H1 (cell line): Measurements from ENCODE around the gene ARHGAP18. TPM values are rescaled to one million over a fixed set of nuclear protein-coding genes. Genes with fewer than 3 reads are reported as not detected.

Experiments used
- CTCF ChIA-PET: fragments of 300-600 bp; sonication (Branson Sonifier 250); formaldehyde crosslinking; loops from one replicate; lab custom pipeline; 2021; ENCODE audit not compliant: partially characterized antibody; lab: Charles Lee
- POLR2A ChIA-PET: fragments of 300-600 bp; sonication (Branson Sonifier 250); formaldehyde crosslinking; loops from one replicate; lab custom pipeline; 2021; ENCODE audit warnings: inconsistent platforms; ENCODE audit not compliant: partially characterized antibody; lab: Charles Lee
- DNase-seq, 2 experiments: peaks; one replicate each; pipeline versions ENCODE4 v3.0.0 to v3.0.0-alpha.2; 2010 to 2022; ENCODE audit warnings: low spot score in 2 of 2, low read depth in 1 of 2, mixed read lengths in 1 of 2
- FAIRE-seq: peaks from 2 replicates; lab custom pipeline; 2011; peaks lifted over from hg19 to GRCh38; lab: Jason Lieb, UNC
- H2AFZ ChIP-seq: 2 replicates; pipeline ENCODE4 v1.8.1; 2012; ENCODE audit warnings: low read length, inconsistent platforms
- H2AK5ac ChIP-seq: 2 replicates; pipeline ENCODE4 v1.6.1; 2013; ENCODE audit warnings: low read depth, low read length
- H2BK120ac ChIP-seq: replicated peaks from 2 replicates; pipeline ENCODE3; 2013; ENCODE audit warnings: low read depth, low read length, inconsistent platforms
- H2BK12ac ChIP-seq: 2 replicates; pipeline ENCODE4 v1.6.1; 2013; ENCODE audit warnings: low read depth, low read length
- H2BK15ac ChIP-seq: 2 replicates; pipeline ENCODE4 v1.6.1; 2013; ENCODE audit warnings: low read length
- H2BK20ac ChIP-seq: 2 replicates; pipeline ENCODE4 v1.6.1; 2013; ENCODE audit warnings: low read length
- H2BK5ac ChIP-seq: 2 replicates; pipeline ENCODE4 v1.6.1; 2013; ENCODE audit warnings: low read depth, low read length
- H3K14ac ChIP-seq: 2 replicates; pipeline ENCODE4 v1.6.1; 2013; ENCODE audit warnings: inconsistent platforms; ENCODE audit not compliant: insufficient read length
- H3K18ac ChIP-seq: 2 replicates; pipeline ENCODE4 v1.6.1; 2013; ENCODE audit warnings: low read length; ENCODE audit errors: extremely low read depth
- H3K23ac ChIP-seq: 2 replicates; pipeline ENCODE4 v1.6.1; 2013; ENCODE audit warnings: inconsistent platforms; ENCODE audit not compliant: insufficient read length
- H3K23me2 ChIP-seq: 2 replicates; pipeline ENCODE4 v1.6.1; 2013; ENCODE audit warnings: low read depth, low read length
- H3K27ac ChIP-seq: 2 replicates; pipeline ENCODE4 v1.6.1; 2011; ENCODE audit warnings: low read depth, low read length, inconsistent platforms
- H3K27me3 ChIP-seq, 4 experiments: replicated peaks in 1 of 4; 1 replicate in 1 of 4; 2 replicates in 3 of 4; pipeline versions ENCODE4 v1.6.1 to v1.8.1; 2011 to 2013; ENCODE audit warnings: low read length in 3 of 4, mild to moderate bottlenecking in 3 of 4, inconsistent platforms in 2 of 4, mixed read lengths in 2 of 4, moderate library complexity in 1 of 4; ENCODE audit not compliant: control insufficient read depth in 3 of 4, insufficient read depth in 3 of 4; ENCODE audit errors: extremely low read depth in 1 of 4
- H3K36me3 ChIP-seq, 4 experiments: 2 replicates each; pipeline versions ENCODE4 v1.6.1 to v1.8.1; 2011 to 2013; ENCODE audit warnings: mild to moderate bottlenecking in 4 of 4, low read length in 3 of 4, moderate library complexity in 2 of 4, control low read depth in 1 of 4, inconsistent platforms in 1 of 4; ENCODE audit not compliant: insufficient read depth in 4 of 4, control insufficient read depth in 2 of 4
- H3K4ac ChIP-seq: replicated peaks from 2 replicates; pipeline ENCODE3; 2013; ENCODE audit warnings: low read length, low read depth, mixed read lengths, inconsistent platforms; ENCODE audit not compliant: insufficient read length
- H3K4me1 ChIP-seq, 4 experiments: replicated peaks in 1 of 4; 1 replicate in 1 of 4; 2 replicates in 3 of 4; pipeline versions ENCODE4 v1.6.1 to v1.8.1; 2011 to 2013; ENCODE audit warnings: low read length in 3 of 4, inconsistent platforms in 2 of 4, mixed read lengths in 1 of 4; ENCODE audit not compliant: insufficient read depth in 4 of 4, control insufficient read depth in 3 of 4
- H3K4me2 ChIP-seq, 2 experiments: 2 replicates each; pipeline versions ENCODE4 v1.6.1 to v1.8.1; 2011 to 2013; ENCODE audit warnings: low read depth in 2 of 2, low read length in 2 of 2, control low read depth in 1 of 2, inconsistent platforms in 1 of 2, mild to moderate bottlenecking in 1 of 2; ENCODE audit not compliant: insufficient read depth in 1 of 2
- H3K4me3 ChIP-seq, 4 experiments: fragments of 200-600, 300-600 bp in 1 of 4; sonication (generic), shearing (Covaris generic), sonication (Bioruptor Twin) in 1 of 4; 2 replicates each; pipeline versions ENCODE4 v1.5.1 to v1.8.1; 2011 to 2016; ENCODE audit warnings: low read length in 4 of 4, low read depth in 3 of 4, control low read depth in 2 of 4, inconsistent platforms in 2 of 4, mild to moderate bottlenecking in 2 of 4, mixed read lengths in 1 of 4, moderate library complexity in 1 of 4; ENCODE audit not compliant: insufficient read depth in 2 of 4; ENCODE audit errors: extremely low read depth in 1 of 4
- H3K56ac ChIP-seq: replicated peaks from 2 replicates; pipeline ENCODE3; 2013; ENCODE audit warnings: low read depth, mild to moderate bottlenecking, mixed read lengths, low read length, inconsistent platforms; ENCODE audit not compliant: insufficient read length
- H3K79me1 ChIP-seq: 2 replicates; pipeline ENCODE4 v1.6.1; 2013; ENCODE audit warnings: low read depth, low read length, control low read depth
- H3K79me2 ChIP-seq, 2 experiments: 2 replicates each; pipeline versions ENCODE4 v1.6.1 to v1.8.1; 2012 to 2013; ENCODE audit warnings: low read length in 2 of 2, mild to moderate bottlenecking in 2 of 2, inconsistent platforms in 1 of 2; ENCODE audit not compliant: insufficient read depth in 2 of 2, control insufficient read depth in 1 of 2
- H3K9ac ChIP-seq, 4 experiments: replicated peaks in 1 of 4; 1 replicate in 1 of 4; 2 replicates in 3 of 4; pipeline versions ENCODE4 v1.6.1 to v1.8.1; 2011 to 2013; ENCODE audit warnings: low read depth in 3 of 4, low read length in 3 of 4, control low read depth in 2 of 4, mild to moderate bottlenecking in 2 of 4, moderate library complexity in 2 of 4, inconsistent platforms in 1 of 4; ENCODE audit errors: extremely low read depth in 1 of 4
- H3K9me3 ChIP-seq, 2 experiments: 2 replicates each; pipeline versions ENCODE4 v1.6.1 to v1.8.1; 2012 to 2013; ENCODE audit warnings: mild to moderate bottlenecking in 2 of 2, moderate library complexity in 2 of 2, control low read depth in 1 of 2, inconsistent platforms in 1 of 2, low read depth in 1 of 2, low read length in 1 of 2, mixed read lengths in 1 of 2; ENCODE audit not compliant: insufficient read depth in 2 of 2
- H4K20me1 ChIP-seq, 2 experiments: replicated peaks in 1 of 2; 2 replicates each; pipeline versions ENCODE3 to v1.8.1; 2011 to 2013; ENCODE audit warnings: inconsistent platforms in 2 of 2, low read length in 2 of 2, mild to moderate bottlenecking in 1 of 2; ENCODE audit not compliant: insufficient read depth in 2 of 2, control insufficient read depth in 1 of 2
- H4K5ac ChIP-seq: 2 replicates; pipeline ENCODE4 v1.6.1; 2013; ENCODE audit warnings: low read length, low read depth, mixed read lengths, inconsistent platforms; ENCODE audit not compliant: insufficient read length
- H4K8ac ChIP-seq: 2 replicates; pipeline ENCODE4 v1.8.0; 2013; ENCODE audit warnings: mild to moderate bottlenecking, moderate library complexity, low read length, inconsistent platforms; ENCODE audit not compliant: insufficient read depth; ENCODE audit errors: extremely low read depth
- H4K91ac ChIP-seq: replicated peaks from 2 replicates; pipeline ENCODE3; 2013; ENCODE audit warnings: low read length, mixed read lengths, inconsistent platforms; ENCODE audit not compliant: insufficient read length
- ASH2L ChIP-seq: fragments of 200-600, 300-600 bp; sonication (generic); IDR thresholded peaks from one replicate; pipeline ENCODE4 v1.7.1; 2017; ENCODE audit warnings: low read length
- BRCA1 ChIP-seq: IDR thresholded peaks from 2 replicates; pipeline ENCODE4 v1.6.1; 2012; ENCODE audit warnings: low read depth, low read length, improper control_type of control experiment
- CBX5 ChIP-seq: fragments of 300-800, 300-1000 bp; sonication (generic); IDR thresholded peaks from 2 replicates; pipeline ENCODE4 v1.7.1; 2016; ENCODE audit warnings: antibody characterized with exemption, low read length, low read depth
- CBX8 ChIP-seq: fragments of 300-800, 300-1000 bp; sonication (generic); IDR thresholded peaks from 2 replicates; pipeline ENCODE4 v1.7.1; 2016; ENCODE audit warnings: low read depth, low read length, borderline replicate concordance
- CEBPB ChIP-seq: IDR thresholded peaks from 2 replicates; pipeline ENCODE4 v1.6.1; 2012; ENCODE audit warnings: low read depth, low read length
- CHD2 ChIP-seq: IDR thresholded peaks from 2 replicates; pipeline ENCODE4 v1.6.1; 2012; ENCODE audit warnings: low read length, improper control_type of control experiment
- CREB1 ChIP-seq: IDR thresholded peaks from 2 replicates; pipeline ENCODE4 v1.6.1; 2012; ENCODE audit warnings: inconsistent platforms
- KDM1A ChIP-seq: fragments of 200-600, 300-600 bp; sonication (generic); IDR thresholded peaks from 2 replicates; pipeline ENCODE4 v1.7.1; 2016; ENCODE audit warnings: mild to moderate bottlenecking, low read length, borderline replicate concordance
- KDM4A ChIP-seq: IDR thresholded peaks from one replicate; pipeline ENCODE4 v1.7.1; 2012; ENCODE audit warnings: low read depth, mild to moderate bottlenecking, moderate library complexity, low read length, inconsistent platforms; ENCODE audit not compliant: severe bottlenecking
- RFX5 ChIP-seq: IDR thresholded peaks from 2 replicates; pipeline ENCODE4 v1.6.1; 2011; ENCODE audit warnings: low read depth, low read length, improper control_type of control experiment, borderline replicate concordance
- SP1 ChIP-seq: IDR thresholded peaks from 2 replicates; pipeline ENCODE4 v1.6.1; 2011; ENCODE audit warnings: low read depth, low read length
- TBP ChIP-seq: IDR thresholded peaks from 2 replicates; pipeline ENCODE4 v1.6.1; 2011; ENCODE audit warnings: low read depth, low read length, improper control_type of control experiment
- WGBS, 2 experiments: shearing (Covaris generic) in 1 of 2; methylation state at CpG; one replicate each; pipeline versions ENCODE4 v1.1.6 to v1.1.7; 2013 to 2015; ENCODE audit warnings: low lambda C conversion rate in 2 of 2, mixed read lengths in 2 of 2, inconsistent platforms in 1 of 2, low coverage in 1 of 2, missing lambda C conversion rate in 1 of 2; ENCODE audit not compliant: insufficient replicate concordance in 2 of 2, insufficient coverage in 1 of 2, insufficient read length in 1 of 2; ENCODE audit errors: extremely low coverage in 1 of 2, missing lambda C conversion rate in 1 of 2; 5-methylcytosine and 5-hydroxymethylcytosine counted together
- polyA plus RNA-seq, 7 experiments: library from polyadenylated mRNA; depleted of rRNA in 3 of 7; stranded (reverse) in 5 of 7; unstranded in 2 of 7; fragments of >200 nt in 5 of 7; fragments of 200-250 nt in 2 of 7; gene quantifications; 1 replicate in 5 of 7; 2 replicates in 1 of 7; 4 replicates in 1 of 7; pipeline versions ENCODE4 v1.2.1 to v1.2.3, GENCODE V29; 2011 to 2013; ENCODE audit warnings: missing spikeins in 2 of 7, mixed read lengths in 2 of 7
- total RNA-seq: library from RNA; stranded (reverse); fragmentation: NEBNext Ultra II Directional; extraction: Animal tissue kit (Norgen Biotek cat#: 25700); gene quantifications from 2 replicates; pipeline ENCODE4 v1.2.1, GENCODE V29; 2021

Gene ARHGAP18
- total and polyA plus RNA-seq, 2 of the 8 experiments (the other 6 are each of a cell fraction or from before 2014, with no cell fraction given), result 0.83 to 4.5 TPM

- no peak overlapping the region for H2BK12ac ChIP-seq
- no peaks in the 10 kb centered on the region for H3K79me1 ChIP-seq
- no peak overlapping the region for H4K5ac ChIP-seq
- no peak overlapping the region for H3K56ac ChIP-seq
- WGBS, 2 experiments, result 78% methylated on average over 3 of the region's 3 CpGs; no CpG with 5 or more reads in 1 of the 2 experiments
- H3K27ac ChIP-seq, result no peak overlapping the region
- H3K4me3 ChIP-seq, result no peak overlapping the region
- no peak overlapping the region for H3K23ac ChIP-seq
- no peak overlapping the region for H2BK5ac ChIP-seq
- no peak overlapping the region for H3K18ac ChIP-seq
- no peaks in the 10 kb centered on the region for H4K20me1 ChIP-seq
- H3K36me3 ChIP-seq, result no peaks in the 10 kb centered on the region
- no peak overlapping the region for H3K9ac ChIP-seq
- no peak overlapping the region for H3K4me2 ChIP-seq
- no peak overlapping the region for H2AK5ac ChIP-seq
- no peaks in the 10 kb centered on the region for H3K4me1 ChIP-seq
- H2BK120ac ChIP-seq, result no peak overlapping the region
- H3K23me2 ChIP-seq, result no peaks in the 10 kb centered on the region
- no peak overlapping the region for H2BK20ac ChIP-seq
- TF ChIP-seq CREB1 (no peak), CEBPB (no peak), BRCA1 (no peak), ASH2L (no peak), RFX5 (no peak), KDM4A (no peak), KDM1A (no peak), CHD2 (no peak), TBP (no peak), CBX8 (no peak), SP1 (no peak), CBX5 (no peak)
- H3K79me2 ChIP-seq, result no peaks in the 10 kb centered on the region
- no peak overlapping the region for H2BK15ac ChIP-seq
- DNase-seq (no peak), FAIRE-seq (no peak)
- H4K91ac ChIP-seq, result no peak overlapping the region
- CTCF ChIA-PET, result interaction anchor here (1.0 to 1.3 kb wide), 2 partner anchors 9 to 82 kb away, joined by 3 read pairs; no protein-coding TSS in a partner anchor
- H3K4ac ChIP-seq, result no peak overlapping the region
- H3K14ac ChIP-seq, result no peak overlapping the region
- no peak overlapping the region for H4K8ac ChIP-seq
- POLR2A ChIA-PET, result no interaction called here
- no peaks in the 10 kb centered on the region for H3K9me3 ChIP-seq
- 0 out of 2 replicates have a peak overlapping the region, but pooled peaks have one; percentile 71 for H2AFZ ChIP-seq
- no peaks in the 10 kb centered on the region for H3K27me3 ChIP-seq
Observed at GRCh38 chr6:129679758-129680157, 30.2 kb downstream of the ARHGAP18 start.
